Neuronal stem cell (in vitro differentiated cells): Measurements from ENCODE around the gene MFNG.

Experiments used
- DNase-seq: peaks from one replicate; pipeline ENCODE4 v3.0.0-alpha.2; 2013; ENCODE audit warnings: low spot score
- H2AFZ ChIP-seq: one replicate; pipeline ENCODE4 v1.6.1; 2013; ENCODE audit warnings: mild to moderate bottlenecking, low read length, inconsistent platforms
- H2AK5ac ChIP-seq: 2 replicates; pipeline ENCODE4 v1.6.1; 2013; ENCODE audit warnings: low read depth, mild to moderate bottlenecking, inconsistent platforms, low read length, moderate library complexity, mixed read lengths
- H2BK120ac ChIP-seq: 2 replicates; pipeline ENCODE4 v1.6.1; 2013; ENCODE audit warnings: low read depth, mild to moderate bottlenecking, inconsistent platforms, low read length, moderate library complexity, mixed read lengths
- H2BK12ac ChIP-seq: one replicate; pipeline ENCODE4 v1.6.1; 2013; ENCODE audit warnings: low read length, inconsistent platforms
- H2BK15ac ChIP-seq: 2 replicates; pipeline ENCODE4 v1.6.1; 2013; ENCODE audit warnings: mild to moderate bottlenecking, low read length, inconsistent platforms, mixed read lengths
- H2BK5ac ChIP-seq: one replicate; pipeline ENCODE4 v1.6.1; 2013; ENCODE audit warnings: inconsistent platforms, mild to moderate bottlenecking, low read length, moderate library complexity
- H3K14ac ChIP-seq: one replicate; pipeline ENCODE4 v1.6.1; 2013; ENCODE audit warnings: low read length, inconsistent platforms
- H3K18ac ChIP-seq: 2 replicates; pipeline ENCODE4 v1.6.1; 2013; ENCODE audit warnings: low read length, inconsistent platforms
- H3K23ac ChIP-seq: 2 replicates; pipeline ENCODE4 v1.6.1; 2013; ENCODE audit warnings: low read depth, mild to moderate bottlenecking, mixed read lengths, low read length, inconsistent platforms; ENCODE audit not compliant: poor library complexity
- H3K27ac ChIP-seq: replicated peaks from 3 replicates; pipeline ENCODE4 v1.5.1; 2013; ENCODE audit warnings: low read length, inconsistent platforms
- H3K27me3 ChIP-seq, 3 experiments: 2 replicates each; pipeline ENCODE4 v1.6.1; 2013; ENCODE audit warnings: low read length in 3 of 3, mild to moderate bottlenecking in 2 of 3, inconsistent platforms in 1 of 3, low read depth in 1 of 3, mixed read lengths in 1 of 3, moderate library complexity in 1 of 3; ENCODE audit not compliant: control insufficient read depth in 3 of 3, insufficient read depth in 3 of 3
- H3K36me3 ChIP-seq, 2 donors: replicated peaks in 1 of 2; 2 replicates each; pipeline ENCODE4 v1.6.1; 2013; ENCODE audit warnings: low read length in 2 of 2; ENCODE audit not compliant: control insufficient read depth in 2 of 2, insufficient read depth in 2 of 2
- H3K4ac ChIP-seq: 2 replicates; pipeline ENCODE4 v1.6.1; 2013; ENCODE audit warnings: inconsistent platforms, mild to moderate bottlenecking, low read length, moderate library complexity
- H3K4me1 ChIP-seq, 2 donors: 1 replicate in 1 of 2; 2 replicates in 1 of 2; pipeline ENCODE4 v1.6.1; 2013; ENCODE audit warnings: low read length in 2 of 2, low read depth in 1 of 2; ENCODE audit not compliant: control insufficient read depth in 2 of 2, insufficient read depth in 1 of 2
- H3K4me2 ChIP-seq: one replicate; pipeline ENCODE4 v1.6.1; 2013; ENCODE audit warnings: mild to moderate bottlenecking, low read length, inconsistent platforms; ENCODE audit not compliant: insufficient read depth, poor library complexity, severe bottlenecking
- H3K4me3 ChIP-seq, 2 donors: 2 replicates each; pipeline ENCODE4 v1.5.1; 2013; ENCODE audit warnings: low read length in 2 of 2, mild to moderate bottlenecking in 2 of 2, inconsistent platforms in 1 of 2, moderate library complexity in 1 of 2
- H3K79me1 ChIP-seq: one replicate; pipeline ENCODE4 v1.6.1; 2013; ENCODE audit warnings: low read depth, mild to moderate bottlenecking, inconsistent platforms, low read length, moderate library complexity
- H3K9ac ChIP-seq: one replicate; pipeline ENCODE4 v1.6.1; 2013; ENCODE audit warnings: mild to moderate bottlenecking, low read depth, low read length, inconsistent platforms; ENCODE audit not compliant: poor library complexity
- H3K9me3 ChIP-seq, 2 donors: replicated peaks in 1 of 2; 2 replicates each; pipeline versions ENCODE3 to v1.6.1; 2013; ENCODE audit warnings: low read length in 2 of 2, mild to moderate bottlenecking in 2 of 2, inconsistent platforms in 1 of 2, low read depth in 1 of 2, mixed read lengths in 1 of 2, moderate library complexity in 1 of 2; ENCODE audit not compliant: control insufficient read depth in 2 of 2, insufficient read depth in 1 of 2
- H4K8ac ChIP-seq: one replicate; pipeline ENCODE4 v1.6.1; 2013; ENCODE audit warnings: low read depth, mild to moderate bottlenecking, inconsistent platforms, low read length, moderate library complexity
- H4K91ac ChIP-seq: one replicate; pipeline ENCODE4 v1.6.1; 2013; ENCODE audit warnings: low read length, low read depth, mild to moderate bottlenecking, inconsistent platforms; ENCODE audit not compliant: poor library complexity
- WGBS, 2 donors: extraction: QIAGEN DNeasy Blood & Tissue Kit; methylation state at CpG; one replicate each; pipeline ENCODE4 v1.1.7; 2013; ENCODE audit warnings: missing lambda C conversion rate in 2 of 2, mixed read lengths in 1 of 2; ENCODE audit not compliant: insufficient read length in 2 of 2, insufficient replicate concordance in 1 of 2; ENCODE audit errors: extremely low coverage in 2 of 2; 5-methylcytosine and 5-hydroxymethylcytosine counted together

Gene MFNG

DNA sequence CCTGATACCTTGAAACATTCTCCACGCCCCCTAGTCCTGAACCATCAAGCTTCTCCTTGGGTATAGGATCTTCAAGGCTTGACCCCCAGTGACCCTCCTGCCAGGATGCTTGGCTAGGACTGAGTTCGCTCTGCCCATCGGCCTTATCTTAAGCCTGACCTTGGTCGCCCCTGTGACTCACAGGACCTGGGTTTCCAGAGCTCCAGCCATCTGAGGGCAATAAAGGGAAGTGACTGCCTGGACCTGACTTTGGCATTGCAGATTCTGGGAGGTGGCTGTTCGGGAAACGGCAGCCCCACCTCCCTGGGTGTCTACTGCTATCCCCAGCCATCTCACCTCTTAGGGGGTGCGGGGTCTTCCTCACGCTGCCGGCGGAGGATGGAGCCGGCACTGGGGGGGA, 17.7 kb upstream of the MFNG start:
- Histone ChIP-seq H2AFZ (no peak overlapping the region), H3K4me2 (no peak overlapping the region), H3K27me3 (no peaks in the 10 kb centered on the region), H4K8ac (no peak overlapping the region), H4K91ac (no peak overlapping the region), H3K23ac (no peak overlapping the region), H3K27ac (no peak overlapping the region), H2BK15ac (no peak overlapping the region), H3K9ac (no peak overlapping the region), H3K9me3 (peaks cover 0 to 2% of the 10 kb centered on the region in 2 donors), H2BK5ac (no peak overlapping the region), H2BK12ac (no peak overlapping the region), H3K4ac (no peak overlapping the region), H3K4me3 (no peak overlapping the region), H2AK5ac (peak overlapping the region; percentile 14), H2BK120ac (no peak overlapping the region), H3K79me1 (no peaks in the 10 kb centered on the region), H3K4me1 (peaks cover 24 to 26% of the 10 kb centered on the region in 2 donors), H3K14ac (no peak overlapping the region), H3K36me3 (peaks cover 3 to 72% of the 10 kb centered on the region in 2 donors), H3K18ac (no peak overlapping the region)
- no CpG with 5 or more reads among the region's 11 CpGs for WGBS, 2 donors
- DNase-seq = no peak

GRCh38 chr22:37503183-37503683, 17.0 kb upstream of the MFNG start:
- H2BK15ac ChIP-seq = no peak overlapping the region
- H3K4me2 ChIP-seq = no peak overlapping the region
- peaks cover 18 to 22% of the 10 kb centered on the region in 2 donors for H3K4me1 ChIP-seq
- H2AK5ac ChIP-seq = no peak overlapping the region
- H3K4ac ChIP-seq = no peak overlapping the region
- no CpG with 5 or more reads among the region's 3 CpGs for WGBS, 2 donors
- no peak overlapping the region for H3K27ac ChIP-seq
- no peak overlapping the region for H3K23ac ChIP-seq
- DNase-seq = no peak
- no peak overlapping the region for H3K14ac ChIP-seq
- peaks cover 3 to 69% of the 10 kb centered on the region in 2 donors for H3K36me3 ChIP-seq
- peaks cover 0 to 2% of the 10 kb centered on the region in 2 donors for H3K9me3 ChIP-seq
- H3K4me3 ChIP-seq = no peak overlapping the region
- H2AFZ ChIP-seq = no peak overlapping the region
- no peak overlapping the region for H4K91ac ChIP-seq
- no peaks in the 10 kb centered on the region for H3K27me3 ChIP-seq
- no peak overlapping the region for H3K18ac ChIP-seq
- H3K79me1 ChIP-seq = no peaks in the 10 kb centered on the region
- no peak overlapping the region for H4K8ac ChIP-seq
- H2BK12ac ChIP-seq = no peak overlapping the region
- H3K9ac ChIP-seq = no peak overlapping the region
- no peak overlapping the region for H2BK5ac ChIP-seq
- no peak overlapping the region for H2BK120ac ChIP-seq

GRCh38 chr22:37502342-37503182, 16.4 kb upstream of the MFNG start:
- Histone ChIP-seq H3K27ac (no peak overlapping the region), H2AFZ (no peak overlapping the region), H3K4me2 (no peak overlapping the region), H3K4ac (no peak overlapping the region), H2BK5ac (no peak overlapping the region), H3K23ac (no peak overlapping the region), H3K79me1 (no peaks in the 10 kb centered on the region), H3K4me3 (no peak overlapping the region), H3K27me3 (no peaks in the 10 kb centered on the region), H3K36me3 (peaks cover 2 to 62% of the 10 kb centered on the region in 2 donors), H2BK12ac (no peak overlapping the region), H3K9ac (no peak overlapping the region), H4K8ac (no peak overlapping the region), H3K9me3 (peaks cover 0 to 2% of the 10 kb centered on the region in 2 donors), H3K14ac (no peak overlapping the region), H3K18ac (no peak overlapping the region), H2AK5ac (no peak overlapping the region), H2BK15ac (peak overlapping the region; percentile 25), H3K4me1 (peaks cover 15 to 16% of the 10 kb centered on the region in 2 donors), H2BK120ac (no peak overlapping the region), H4K91ac (no peak overlapping the region)
- no CpG with 5 or more reads among the region's 16 CpGs for WGBS, 2 donors
- no peak for DNase-seq

- Histone ChIP-seq H2BK15ac (peak overlapping the region; percentile 76), H3K36me3 (peaks cover 2 to 56% of the 10 kb centered on the region in 2 donors), H3K18ac (peak overlapping the region; percentile 46), H2BK12ac (no peak overlapping the region), H3K9me3 (peaks cover 0 to 2% of the 10 kb centered on the region in 2 donors), H3K4me3 (no peak overlapping the region), H2BK5ac (no peak overlapping the region), H3K4me1 (peaks cover 15 to 16% of the 10 kb centered on the region in 2 donors), H2AFZ (no peak overlapping the region), H4K91ac (no peak overlapping the region), H3K9ac (no peak overlapping the region), H3K27me3 (no peaks in the 10 kb centered on the region), H3K79me1 (no peaks in the 10 kb centered on the region), H3K23ac (no peak overlapping the region), H3K14ac (no peak overlapping the region), H3K4me2 (no peak overlapping the region), H2AK5ac (peak overlapping the region; percentile 49), H4K8ac (no peak overlapping the region), H2BK120ac (no peak overlapping the region), H3K4ac (no peak overlapping the region), H3K27ac (no peak overlapping the region)
- no peak for DNase-seq
- WGBS, 2 donors = no CpG with 5 or more reads among the region's 14 CpGs
Measured at GRCh38 chr22:37501610-37502341, 15.6 kb upstream of the MFNG start.
